GM19397 (cell line): ENCODE measurements around the gene SEMA6D.

ENCODE experiments used
- ATAC-seq: cut with Tn5 transposase; IDR thresholded peaks from one replicate; pipeline ENCODE4 v1.9.1; 2021; ENCODE audit warnings: mild to moderate bottlenecking, moderate library complexity; ENCODE audit not compliant: unreplicated experiment

Gene SEMA6D

GRCh38 chr15:47780971-47781370, 63.7 kb downstream of the SEMA6D start:
- no peak for ATAC-seq

DNA sequence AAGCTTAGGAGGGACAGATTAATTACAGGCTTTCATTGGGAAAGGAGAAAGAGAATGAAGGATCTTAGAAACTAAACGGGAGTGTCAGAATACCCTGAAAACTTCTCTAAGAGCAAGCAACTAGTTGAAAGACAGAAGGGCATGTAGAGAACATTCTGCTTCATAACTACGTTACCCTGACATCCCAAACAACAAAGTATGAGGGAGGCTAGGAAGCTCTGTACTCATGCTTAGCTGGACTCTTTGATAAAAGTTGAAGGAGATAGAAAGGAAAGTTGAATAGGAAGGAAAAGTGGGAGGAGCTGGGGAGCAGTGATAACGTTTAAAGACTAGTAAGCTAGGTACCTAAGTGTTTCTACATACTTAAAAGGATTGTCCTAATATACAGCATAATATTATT, 64.2 kb downstream of the SEMA6D start:
- ATAC-seq = no peak

- no peak for ATAC-seq
Observed at GRCh38 chr15:47784820-47785219, 67.5 kb downstream of the SEMA6D start.

DNA sequence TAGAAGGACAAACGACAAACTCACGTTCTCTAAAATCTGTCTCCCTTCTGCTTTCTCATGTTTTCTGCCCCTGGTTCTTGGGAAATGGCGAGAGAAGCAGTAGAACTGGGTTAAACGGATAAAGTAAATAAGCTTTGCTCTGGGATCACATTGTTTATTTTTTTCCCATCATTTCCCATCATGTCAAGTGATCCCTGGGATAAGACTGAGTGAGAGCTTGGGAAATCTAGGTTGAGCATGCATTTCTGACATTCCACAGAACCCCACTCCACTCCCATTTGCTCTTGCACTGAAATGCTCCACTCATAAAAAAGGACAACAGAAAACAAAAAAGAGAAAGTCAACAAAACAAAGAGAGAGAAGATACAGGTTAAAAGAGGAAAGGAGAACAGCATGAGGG, 69.1 kb downstream of the SEMA6D start:
- ATAC-seq = no peak

- no peak for ATAC-seq
Observed at GRCh38 chr15:47787875-47788274, 70.6 kb downstream of the SEMA6D start.

DNA sequence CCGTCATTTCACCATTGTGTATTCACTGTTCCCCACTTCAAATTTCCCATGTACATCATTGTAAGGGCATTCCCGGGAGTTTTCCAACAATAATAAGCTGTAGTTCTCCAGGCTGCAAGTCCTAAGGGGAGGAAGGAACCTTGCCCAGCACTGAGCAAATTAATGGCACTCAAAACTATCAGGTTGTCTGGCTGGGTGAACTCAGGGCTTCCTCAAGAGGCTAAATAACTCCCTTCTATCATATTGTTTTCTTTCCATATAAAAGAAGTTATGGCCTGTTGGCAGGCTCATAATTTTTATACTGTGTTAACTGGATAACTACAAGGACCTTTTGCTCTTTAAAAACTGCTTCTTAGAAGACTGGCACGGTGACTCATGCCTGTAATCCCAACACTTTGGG, 71.4 kb downstream of the SEMA6D start:
- no peak for ATAC-seq

- ATAC-seq = no peak
Observed at GRCh38 chr15:47791161-47791560, 73.9 kb downstream of the SEMA6D start.

- no peak for ATAC-seq
Observed at GRCh38 chr15:47792231-47792630, 74.9 kb downstream of the SEMA6D start.

GRCh38 chr15:47794252-47794914, 77.1 kb downstream of the SEMA6D start:
- no peak for ATAC-seq

DNA sequence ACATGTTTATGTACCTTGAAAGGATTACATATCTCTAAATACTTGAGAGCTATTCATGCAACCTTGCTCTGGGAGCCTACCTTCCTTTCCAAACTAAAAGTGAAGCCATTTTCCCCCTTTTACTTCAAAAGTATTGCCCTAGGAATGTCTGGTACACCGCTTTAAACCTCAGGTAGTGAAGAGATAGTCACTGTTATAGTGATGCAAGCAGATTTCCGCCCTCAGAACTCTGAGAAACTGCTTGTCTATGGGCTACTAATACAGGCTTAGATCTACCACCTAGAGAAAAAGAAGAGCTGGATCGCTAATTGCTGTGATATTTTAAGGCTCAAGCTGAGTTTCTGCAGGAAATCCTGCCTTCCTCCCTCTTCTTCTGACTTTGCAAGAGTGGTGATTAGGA, 78.6 kb downstream of the SEMA6D start:
- no peak for ATAC-seq

- ATAC-seq = no peak
Observed at GRCh38 chr15:47796339-47796738, 79.0 kb downstream of the SEMA6D start.

DNA sequence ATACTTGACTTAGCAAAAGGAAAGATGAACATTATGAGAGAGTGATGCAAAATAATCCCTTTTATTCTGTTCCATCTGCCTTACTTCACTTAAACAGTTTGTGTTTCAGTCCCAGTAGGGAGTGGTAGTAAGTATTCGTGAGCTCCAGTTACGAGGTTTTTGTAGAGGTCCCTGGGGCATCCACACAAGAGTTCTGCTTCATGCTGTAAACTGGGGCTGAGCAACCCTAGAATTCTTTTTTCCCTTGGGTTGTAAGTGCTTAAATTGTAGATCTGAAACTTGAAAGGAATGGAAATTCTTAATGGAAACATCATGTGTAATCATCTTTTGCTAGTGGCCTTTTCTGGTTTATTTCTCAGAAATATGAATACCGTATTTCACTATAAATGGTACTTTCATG, 79.5 kb downstream of the SEMA6D start:
- ATAC-seq = no peak

DNA sequence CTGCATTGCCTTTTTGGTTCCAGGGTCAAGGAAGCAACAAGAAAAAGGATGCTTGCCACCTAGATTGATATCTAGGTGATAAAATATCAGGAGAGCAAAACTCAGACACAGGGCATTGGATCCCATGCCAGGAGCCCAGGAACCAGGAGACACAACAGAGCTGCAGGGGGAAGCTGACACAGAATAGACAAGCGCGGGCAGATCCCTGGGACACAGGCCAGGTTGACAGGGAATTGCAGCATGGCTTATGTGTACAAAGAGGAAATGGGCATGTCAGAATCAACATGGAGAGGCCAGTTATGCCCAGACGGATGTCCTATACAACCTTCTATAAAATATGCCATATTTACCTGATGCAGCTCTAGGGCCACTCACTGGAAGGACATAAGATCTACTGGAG, 84.2 kb downstream of the SEMA6D start:
- no peak for ATAC-seq

DNA sequence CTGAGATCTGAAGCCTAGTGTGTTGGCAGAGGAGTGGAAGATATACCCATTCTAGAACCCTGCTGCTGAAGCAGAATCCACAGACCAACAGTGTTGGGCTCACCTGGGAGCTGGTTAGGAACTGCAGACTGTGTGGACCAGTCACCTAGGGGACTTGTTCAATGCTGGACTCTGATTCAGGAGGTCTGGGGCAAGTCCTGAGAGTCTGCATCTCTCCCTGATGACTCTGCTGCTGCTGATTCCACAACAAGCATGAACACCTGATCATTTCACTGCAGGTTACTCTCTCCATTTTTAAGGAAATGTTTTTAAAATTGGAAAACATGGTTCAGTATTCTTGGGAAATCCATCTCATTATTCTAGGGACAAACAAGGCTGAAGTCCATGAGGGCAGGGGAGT, 84.9 kb downstream of the SEMA6D start:
- no peak for ATAC-seq

DNA sequence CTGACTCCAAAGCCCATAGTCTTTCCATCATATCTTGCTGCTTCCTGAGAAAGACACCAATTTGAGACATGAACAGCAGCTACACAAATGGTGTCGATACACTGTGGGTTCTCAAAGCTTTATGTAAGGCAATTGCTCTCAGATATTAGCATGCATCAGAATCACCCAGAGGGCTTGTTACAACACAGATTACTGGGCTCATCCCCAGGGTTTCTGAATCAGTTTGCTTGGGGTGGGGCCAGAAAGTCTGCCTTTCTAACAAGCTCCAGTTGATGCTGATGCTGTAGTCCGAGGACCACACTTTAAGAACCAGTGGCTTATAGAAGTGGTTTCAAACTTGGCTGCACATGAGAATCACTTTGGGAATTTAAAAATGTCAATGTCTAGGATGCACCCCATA, 86.5 kb downstream of the SEMA6D start:
- ATAC-seq = no peak

DNA sequence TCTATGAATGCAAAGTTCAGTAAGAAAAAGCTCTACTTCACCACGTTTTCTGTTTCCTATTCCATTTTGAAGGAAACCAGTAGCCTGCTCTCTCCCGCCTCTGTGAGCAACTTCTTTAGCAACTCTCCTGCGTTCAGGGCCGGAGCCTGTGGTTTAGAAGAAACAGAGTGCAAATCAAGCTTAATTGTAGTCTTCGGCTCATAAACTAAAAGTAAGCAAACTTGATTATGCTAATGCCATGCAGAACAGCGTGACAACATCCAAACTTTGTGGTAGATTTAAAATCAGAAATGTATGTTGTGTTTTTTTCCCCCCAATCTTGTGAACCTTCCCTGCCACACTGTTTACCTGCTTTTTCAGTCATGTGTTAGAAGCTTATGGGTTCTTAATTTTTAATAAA, 87.4 kb downstream of the SEMA6D start:
- no peak for ATAC-seq

GRCh38 chr15:47806008-47806407, 88.7 kb downstream of the SEMA6D start:
- ATAC-seq = no peak

DNA sequence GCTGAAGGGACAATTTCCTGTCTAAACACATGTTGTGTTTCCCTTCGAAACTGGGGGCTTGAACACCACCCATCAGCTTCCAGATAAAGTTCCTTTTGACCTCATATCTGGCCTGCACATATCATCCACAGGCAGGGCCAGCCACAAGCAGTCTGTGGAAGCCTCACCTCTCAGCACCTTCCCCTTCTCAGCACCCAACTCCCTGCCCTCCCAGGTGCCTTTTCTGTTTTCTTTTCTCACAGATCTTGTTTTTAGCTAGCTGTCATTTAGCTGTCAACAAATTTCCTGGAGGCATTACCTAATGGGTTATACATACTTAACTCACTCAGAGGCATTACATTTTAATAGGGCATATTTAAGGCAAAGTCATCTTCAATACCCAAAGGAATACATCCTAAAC, 93.9 kb downstream of the SEMA6D start:
- ATAC-seq = no peak

DNA sequence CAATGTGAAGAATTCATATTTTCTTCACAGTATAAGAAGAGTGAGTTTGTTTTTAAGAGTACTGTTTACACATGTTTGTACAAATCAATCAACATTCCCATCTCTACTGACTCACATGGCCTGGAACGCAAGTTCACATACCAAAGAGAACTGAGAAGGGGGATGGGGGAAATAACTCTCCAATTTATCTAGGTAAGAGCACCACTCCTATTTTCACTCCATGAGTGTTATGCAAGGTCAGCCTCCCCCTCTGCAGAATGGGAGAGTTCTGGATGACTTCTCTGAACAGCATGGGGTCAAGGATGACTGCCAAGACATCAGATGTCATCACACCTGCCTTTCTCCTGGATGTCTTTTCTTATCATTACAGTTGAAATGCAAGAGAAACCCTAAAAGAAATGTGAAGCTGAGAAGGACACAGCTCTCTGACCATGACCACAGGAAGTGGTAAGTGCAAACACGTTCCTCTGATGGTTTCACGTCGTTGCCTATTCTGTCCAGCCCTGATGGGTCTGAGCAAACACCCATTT, 95.2 kb downstream of the SEMA6D start:
- ATAC-seq = peak; percentile 62

- ATAC-seq = peak; percentile 86
Observed at GRCh38 chr15:47813748-47814384, 96.6 kb downstream of the SEMA6D start.

GRCh38 chr15:47814620-47815019, 97.3 kb downstream of the SEMA6D start:
- no peak for ATAC-seq

GRCh38 chr15:47817969-47818548, 100.8 kb downstream of the SEMA6D start:
- no peak for ATAC-seq
